ENCODE results near the gene KRT82.

DNA sequence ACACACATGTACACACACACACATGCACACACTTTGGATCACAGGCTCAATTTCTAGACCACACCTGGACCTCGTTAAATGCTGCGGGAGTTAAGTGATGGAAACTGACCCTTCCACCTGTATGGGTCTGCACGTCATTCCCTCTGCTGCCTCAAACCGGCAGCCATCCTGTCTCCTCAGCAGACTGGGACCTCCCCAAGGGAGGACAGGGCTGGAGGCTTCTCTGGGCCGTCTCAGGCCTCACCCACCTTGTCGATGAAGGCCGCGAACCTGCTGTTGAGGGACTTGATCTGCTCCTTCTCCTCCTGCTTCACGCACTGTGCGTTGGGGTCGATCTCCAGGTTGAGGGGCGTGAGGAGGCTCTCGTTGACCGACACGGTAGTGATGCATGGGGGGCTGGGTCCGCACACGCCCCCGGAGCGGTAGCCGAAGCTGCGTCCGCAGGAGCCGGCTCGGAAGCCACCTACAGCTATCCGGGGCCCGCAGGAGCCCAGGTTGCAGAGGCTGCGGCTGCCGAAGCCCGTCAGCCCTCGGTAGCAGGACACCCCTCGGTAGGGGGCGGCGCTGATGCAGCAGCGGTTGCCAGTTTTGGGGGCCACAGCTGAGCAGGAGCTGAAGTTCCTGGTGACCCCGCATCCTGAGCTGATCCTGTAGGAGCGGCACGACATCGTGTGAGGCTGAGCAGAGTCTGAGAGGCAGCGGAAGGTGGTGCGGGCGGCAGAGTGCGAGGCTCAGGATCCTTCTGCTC lies 39.2 kb downstream of the KRT82 start, which contains the start of gene KRT85:
- TF ChIP-seq, protein P1, sequence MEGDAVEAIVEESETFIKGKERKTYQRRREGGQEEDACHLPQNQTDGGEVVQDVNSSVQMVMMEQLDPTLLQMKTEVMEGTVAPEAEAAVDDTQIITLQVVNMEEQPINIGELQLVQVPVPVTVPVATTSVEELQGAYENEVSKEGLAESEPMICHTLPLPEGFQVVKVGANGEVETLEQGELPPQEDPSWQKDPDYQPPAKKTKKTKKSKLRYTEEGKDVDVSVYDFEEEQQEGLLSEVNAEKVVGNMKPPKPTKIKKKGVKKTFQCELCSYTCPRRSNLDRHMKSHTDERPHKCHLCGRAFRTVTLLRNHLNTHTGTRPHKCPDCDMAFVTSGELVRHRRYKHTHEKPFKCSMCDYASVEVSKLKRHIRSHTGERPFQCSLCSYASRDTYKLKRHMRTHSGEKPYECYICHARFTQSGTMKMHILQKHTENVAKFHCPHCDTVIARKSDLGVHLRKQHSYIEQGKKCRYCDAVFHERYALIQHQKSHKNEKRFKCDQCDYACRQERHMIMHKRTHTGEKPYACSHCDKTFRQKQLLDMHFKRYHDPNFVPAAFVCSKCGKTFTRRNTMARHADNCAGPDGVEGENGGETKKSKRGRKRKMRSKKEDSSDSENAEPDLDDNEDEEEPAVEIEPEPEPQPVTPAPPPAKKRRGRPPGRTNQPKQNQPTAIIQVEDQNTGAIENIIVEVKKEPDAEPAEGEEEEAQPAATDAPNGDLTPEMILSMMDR (IDR thresholded peaks at IDR 0.05; ENCODE audit: poor library complexity), result no peak
- no peak for TF ChIP-seq EZH2 (IDR thresholded peaks at IDR 0.05; ENCODE audit: borderline replicate concordance)

All from hepatocyte (in vitro differentiated cells).